Right forelimb (tissue), 1 donor: ENCODE measurements around the gene ZNF578.
"Not testable (repeated sequence)": the region's sequence is repeated elsewhere in the genome, so short reads cannot be mapped to it uniquely, and the experiment has no call there.

Source experiments
- DNase-seq: peaks from one replicate; pipeline ENCODE4 v3.0.0-alpha.2; 2018

The ZNF578 gene

GRCh38 chr19:52453324-52454094, at the start of gene ZNF578:
ZNF578 (plus strand) TSS chr19:52453553; CDS start chr19:52501846, 48,293 bp downstream.
- peak; percentile 92 for DNase-seq

DNA sequence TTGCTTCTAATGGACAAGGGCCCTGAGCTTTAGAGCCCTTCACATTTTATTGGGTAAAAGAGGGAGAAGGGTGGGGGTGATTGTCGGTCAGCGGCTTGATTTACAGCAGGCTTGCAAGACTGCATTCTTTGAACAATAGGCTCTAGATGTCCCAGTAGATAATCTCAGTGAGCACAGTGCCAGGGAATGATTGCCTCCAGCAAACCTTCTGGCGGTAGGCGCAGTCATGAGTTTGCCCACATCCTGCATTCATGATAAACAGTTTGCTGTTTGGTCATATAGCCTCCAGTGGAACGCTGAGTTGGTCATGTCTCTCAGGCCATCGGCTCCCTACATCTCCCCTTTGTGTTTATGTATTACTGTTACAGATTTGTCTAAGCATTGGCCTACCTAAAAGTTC, 43.1 kb upstream of the ZNF578 start:
- no peak for DNase-seq

DNA sequence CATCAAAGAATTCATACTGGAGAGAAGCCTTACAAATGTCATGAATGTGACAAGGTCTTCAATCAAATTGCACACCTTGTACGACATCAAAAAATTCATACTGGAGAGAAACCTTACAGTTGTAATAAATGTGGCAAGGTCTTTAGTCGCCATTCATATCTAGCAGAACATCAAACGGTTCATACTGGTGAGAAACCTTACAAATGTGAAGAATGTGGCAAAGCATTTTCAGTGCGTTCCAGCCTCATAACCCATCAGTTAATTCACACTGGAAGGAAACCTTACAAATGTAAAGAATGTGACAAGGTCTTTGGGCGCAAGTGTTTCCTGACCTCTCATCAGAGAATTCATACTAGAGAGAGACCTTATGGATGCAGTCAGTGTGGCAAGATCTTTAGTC, 37.6 kb upstream of the ZNF578 start:
- DNase-seq, result no peak

DNA sequence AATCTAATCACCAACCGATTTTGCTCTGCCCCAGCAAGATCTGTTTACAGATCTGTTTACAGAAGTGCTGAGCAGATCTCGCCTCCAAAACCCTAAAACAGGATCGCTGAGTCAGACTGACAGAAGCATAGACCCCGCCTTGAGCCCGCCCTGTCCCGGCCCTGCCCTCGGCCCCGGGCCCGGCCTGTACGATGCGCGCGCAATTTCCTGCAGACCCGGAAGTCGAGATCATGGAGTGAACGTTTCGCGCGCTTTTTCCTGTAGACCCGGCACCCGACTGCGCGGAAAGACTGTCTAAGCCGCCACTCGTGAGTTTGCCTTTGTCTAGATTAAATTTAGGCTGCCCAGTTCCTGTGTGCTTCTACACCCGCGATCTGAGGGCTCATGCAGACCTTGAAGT, 24.4 kb upstream of the ZNF578 start, which contains the start of gene ZNF534:
Gene ZNF534 (plus strand): TSS at position 212 of the 400 bp plus-strand sequence. CDS start 2,327 bp downstream, outside the sequence.
- no peak for DNase-seq

GRCh38 chr19:52442179-52442578, 11.2 kb upstream of the ZNF578 start:
- DNase-seq, result no peak

- no peak for DNase-seq
Measured at GRCh38 chr19:52444506-52444905, 8.8 kb upstream of the ZNF578 start.

DNA sequence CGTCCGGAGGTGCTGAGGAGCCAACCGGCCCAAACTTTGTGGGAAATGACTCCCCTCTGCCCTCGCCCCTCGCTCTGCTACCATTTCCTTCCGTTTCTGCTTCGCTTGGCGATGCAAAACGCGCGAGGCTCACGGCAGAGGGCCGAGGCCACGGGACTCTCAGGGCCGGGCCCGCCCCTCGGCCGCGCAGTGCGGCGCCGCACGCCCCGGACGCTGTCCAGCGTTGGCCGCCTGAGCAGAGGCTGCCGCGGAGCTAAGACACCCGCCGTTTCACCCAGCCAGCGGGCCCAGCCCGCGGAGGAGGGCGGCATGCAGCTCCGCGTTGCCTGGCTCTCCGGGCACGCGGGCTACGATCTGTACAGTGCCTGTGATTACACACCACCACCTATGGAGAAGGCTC, 2.1 kb upstream of the ZNF578 start:
- DNase-seq, result no peak

GRCh38 chr19:52464798-52465470, 11.6 kb downstream of the ZNF578 start:
- DNase-seq, result no peak

DNA sequence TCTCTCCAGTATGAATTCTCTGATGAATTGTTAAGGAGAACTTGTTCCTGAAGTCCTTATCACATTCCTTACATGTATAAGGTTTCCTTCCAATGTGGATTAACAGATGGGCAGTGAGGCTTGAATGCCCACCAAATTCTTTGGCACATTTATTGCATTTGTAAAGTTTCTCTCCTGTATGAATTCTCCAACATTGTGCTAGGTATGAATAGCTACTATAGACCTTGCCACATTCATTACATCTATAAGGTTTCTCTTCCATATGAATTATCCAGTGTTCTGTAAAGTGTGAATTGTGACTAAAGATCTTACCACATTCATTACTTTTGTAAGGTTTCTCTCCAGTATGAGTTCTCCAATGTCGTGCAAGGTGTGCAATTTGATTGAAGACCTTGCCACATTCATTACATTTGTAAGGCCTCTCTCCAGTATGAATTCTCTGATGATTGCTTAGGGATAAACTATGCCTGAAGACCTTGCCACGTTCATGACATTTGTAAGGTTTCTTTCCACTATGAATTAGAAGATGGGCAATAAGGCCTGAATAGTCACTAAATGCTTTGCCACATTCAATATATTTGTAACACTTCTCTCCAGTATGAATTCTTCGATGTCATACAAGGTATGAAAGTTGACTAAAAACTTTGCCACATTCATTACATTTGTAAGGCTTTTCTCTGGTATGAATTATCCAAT, 20.4 kb downstream of the ZNF578 start:
- DNase-seq, result no peak

- no peak for DNase-seq
Measured at GRCh38 chr19:52474351-52475127, 21.2 kb downstream of the ZNF578 start.

- not testable (repeated sequence) for DNase-seq
Measured at GRCh38 chr19:52484111-52484743, 30.9 kb downstream of the ZNF578 start.

GRCh38 chr19:52485064-52485463, 31.7 kb downstream of the ZNF578 start:
- DNase-seq, result not testable (repeated sequence)

DNA sequence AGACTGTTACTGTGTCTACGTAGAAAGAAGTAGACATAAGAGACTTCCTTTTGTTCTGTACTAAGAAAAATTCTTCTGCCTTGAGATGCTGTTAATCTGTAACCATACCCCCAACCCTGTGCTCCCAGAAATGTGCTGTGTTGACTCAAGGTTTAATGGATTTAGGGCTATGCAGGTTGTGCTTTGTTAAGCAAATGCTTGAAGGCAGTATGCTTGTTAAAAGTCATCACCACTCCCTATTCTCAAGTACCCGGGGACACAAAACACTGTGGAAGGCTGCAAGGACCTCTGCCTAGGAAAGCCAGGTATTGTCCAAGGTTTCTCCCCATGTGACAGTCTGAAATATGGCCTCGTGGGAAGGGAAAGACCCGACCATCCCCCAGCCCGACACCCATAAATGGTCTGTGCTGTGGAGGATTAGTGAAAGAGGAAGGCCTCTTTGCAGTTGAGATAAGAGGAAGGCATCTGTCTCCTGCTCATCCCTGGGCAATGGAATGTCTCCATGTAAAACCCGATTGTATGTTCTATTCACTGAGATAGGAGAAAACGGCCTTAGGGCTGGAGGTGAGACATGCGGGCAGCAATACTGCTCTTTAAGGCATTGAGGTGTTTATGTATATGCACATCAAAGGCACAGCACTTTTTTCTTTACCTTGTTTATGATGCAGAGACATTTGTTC, 32.3 kb downstream of the ZNF578 start:
- DNase-seq, result not testable (repeated sequence)

GRCh38 chr19:52492201-52492993, 39.0 kb downstream of the ZNF578 start:
- peak; percentile 53 for DNase-seq

DNA sequence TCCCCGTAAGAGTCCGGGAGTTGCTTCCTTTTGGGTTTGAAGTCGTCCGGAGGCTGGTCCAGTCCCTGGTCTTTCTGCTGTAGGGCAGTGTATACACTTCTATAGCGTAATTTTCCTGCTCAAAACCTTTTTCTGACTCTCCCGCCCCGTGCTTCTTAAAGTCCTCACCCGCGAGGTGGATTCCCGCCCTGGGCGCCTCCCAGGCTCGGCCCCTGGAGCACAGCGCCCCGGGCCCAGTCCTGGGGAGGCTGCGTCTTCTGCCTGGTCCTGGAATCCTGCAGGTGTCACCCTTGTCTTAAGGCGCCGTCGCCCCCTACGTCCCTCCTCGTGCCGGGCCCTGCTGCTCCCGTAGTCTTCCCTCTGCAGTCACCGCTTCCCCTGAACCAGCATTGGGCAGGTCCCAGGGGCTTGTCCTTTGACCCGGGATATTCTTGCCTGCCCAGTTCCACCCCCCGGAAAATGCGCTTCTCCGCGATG, 39.7 kb downstream of the ZNF578 start:
- peak; percentile 46 for DNase-seq

- no peak for DNase-seq
Measured at GRCh38 chr19:52494518-52494917, 41.2 kb downstream of the ZNF578 start.

DNA sequence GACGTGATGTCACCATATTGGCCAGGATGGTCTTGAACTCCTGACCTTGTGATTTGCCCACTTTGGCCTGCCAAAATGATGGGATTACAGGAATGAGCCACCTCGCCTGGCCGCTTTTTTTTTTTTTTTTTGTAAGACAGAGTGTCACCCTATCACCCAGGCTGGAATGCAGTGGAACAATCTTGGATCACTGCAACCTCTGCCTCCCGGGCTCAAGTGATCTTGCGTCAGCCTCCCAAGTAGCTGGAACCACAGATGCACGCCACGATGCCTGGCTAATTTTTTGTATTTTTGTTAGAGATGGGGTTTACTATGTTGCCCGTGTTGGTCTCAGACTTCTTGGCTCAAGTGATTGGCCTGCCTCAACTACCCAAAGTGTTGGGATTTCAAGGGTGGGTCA, 45.2 kb downstream of the ZNF578 start:
- DNase-seq, result no peak

DNA sequence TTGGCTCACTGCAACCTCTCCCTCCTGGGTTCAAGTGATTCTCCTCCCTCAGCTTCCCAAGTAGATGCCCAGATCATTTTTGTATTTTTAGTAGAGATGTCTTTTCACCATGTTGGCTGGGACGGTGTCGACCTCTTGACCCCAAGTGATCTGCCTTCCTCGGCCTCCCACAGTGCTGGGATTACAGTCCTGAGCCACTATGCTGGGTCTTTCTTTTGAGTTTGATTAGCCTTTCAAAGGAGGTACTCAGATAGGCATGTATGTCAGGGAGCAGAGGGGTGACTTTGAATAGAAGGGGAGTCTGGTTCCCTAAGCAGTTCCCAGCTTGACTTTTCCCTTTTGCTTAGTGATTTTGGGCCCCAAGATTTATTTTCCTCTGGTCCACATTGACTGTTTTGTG, 47.1 kb downstream of the ZNF578 start:
- DNase-seq, result not testable (repeated sequence)

DNA sequence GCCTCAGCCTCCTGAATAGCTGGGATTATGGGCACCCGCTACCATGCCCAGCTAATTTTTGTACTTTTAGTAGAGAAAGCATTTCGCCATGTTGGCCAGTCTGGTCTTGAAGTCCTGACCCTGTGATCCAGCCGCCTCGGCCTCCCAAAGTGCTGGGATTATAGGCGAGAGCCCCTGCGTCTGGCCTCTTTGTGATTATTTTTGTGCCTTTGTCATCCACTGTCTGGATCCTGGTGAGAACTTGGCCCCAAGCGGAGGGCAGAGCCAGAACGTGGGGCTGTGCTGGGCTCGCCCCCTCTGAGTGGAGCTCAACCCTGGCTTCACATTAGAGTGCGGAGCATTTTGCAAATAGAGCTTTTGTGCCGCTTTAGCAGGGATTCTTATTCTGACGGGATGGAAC, 47.6 kb downstream of the ZNF578 start:
- DNase-seq, result not testable (repeated sequence)

DNA sequence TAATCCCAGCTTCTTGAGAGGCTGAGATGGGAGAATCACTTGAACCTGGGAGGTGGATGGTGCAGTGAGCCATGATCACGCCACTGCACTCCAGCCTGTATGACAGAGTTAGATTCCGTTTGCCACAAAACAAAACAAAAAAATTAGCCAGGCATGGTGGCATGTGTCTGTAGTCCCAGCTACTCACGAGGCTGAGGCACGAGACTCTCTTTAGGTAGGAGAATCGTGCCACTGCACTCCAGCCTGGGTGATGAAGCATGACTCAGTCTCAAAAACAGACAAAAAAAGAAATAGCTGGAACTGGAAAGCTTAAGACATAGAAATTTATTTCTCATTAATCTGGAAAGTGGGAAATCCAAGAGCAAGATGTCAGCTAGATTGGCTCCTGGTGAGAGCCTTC, 53.9 kb downstream of the ZNF578 start:
- no peak for DNase-seq

- DNase-seq, result no peak
Measured at GRCh38 chr19:52516191-52516590, 62.8 kb downstream of the ZNF578 start.
